Spleen (tissue), 13 donors: Measurements from ENCODE around the gene ZNF174. TPM values are rescaled to one million over a fixed set of nuclear protein-coding genes. Genes with fewer than 3 reads are reported as not detected.
A peak's percentile ranks its signal among the peaks of the same experiment; 100 is the strongest.

ENCODE experiments used
- DNase-seq: peaks from one replicate; pipeline ENCODE4 v3.0.0-alpha.2; 2020
- H3K27ac ChIP-seq, 8 donors: fragments of 200-600 bp; sonication (generic) in 7 of 8; 1 replicate in 4 of 8; 2 replicates in 4 of 8; pipeline versions ENCODE4 v1.5.0 to v1.8.0; 2016 to 2021; ENCODE audit warnings: inconsistent platforms in 4 of 8, mild to moderate bottlenecking in 4 of 8, moderate library complexity in 1 of 8
- H3K27me3 ChIP-seq, 7 donors: fragments of 200-600 bp; sonication (generic) in 6 of 7; replicated peaks in 1 of 7; 1 replicate in 4 of 7; 2 replicates in 3 of 7; pipeline versions ENCODE4 v1.5.0 to v1.8.0; 2016 to 2021; ENCODE audit warnings: inconsistent platforms in 3 of 7, mild to moderate bottlenecking in 1 of 7
- H3K36me3 ChIP-seq, 6 donors: fragments of 200-600 bp; sonication (generic) in 5 of 6; 1 replicate in 4 of 6; 2 replicates in 2 of 6; pipeline versions ENCODE4 v1.5.0 to v1.8.0; 2016 to 2021; ENCODE audit warnings: inconsistent platforms in 2 of 6
- H3K4me1 ChIP-seq, 6 donors: fragments of 200-600 bp; sonication (generic) in 5 of 6; 1 replicate in 3 of 6; 2 replicates in 3 of 6; pipeline versions ENCODE4 v1.5.0 to v1.8.0; 2016 to 2021; ENCODE audit warnings: inconsistent platforms in 3 of 6
- H3K4me3 ChIP-seq, 8 donors: fragments of 200-600 bp; sonication (generic) in 7 of 8; 1 replicate in 4 of 8; 2 replicates in 4 of 8; pipeline versions ENCODE4 v1.5.0 to v1.8.0; 2016 to 2021; ENCODE audit warnings: inconsistent platforms in 4 of 8, mild to moderate bottlenecking in 4 of 8, moderate library complexity in 2 of 8
- H3K9me3 ChIP-seq, 8 donors: fragments of 200-600 bp; sonication (generic) in 7 of 8; 1 replicate in 4 of 8; 2 replicates in 4 of 8; pipeline versions ENCODE4 v1.5.0 to v1.8.0; 2016 to 2021; ENCODE audit warnings: inconsistent platforms in 4 of 8
- POLR2A ChIP-seq, 3 donors: fragments of 450-650 bp; IDR thresholded peaks; one replicate each; pipeline ENCODE4 v1.5.1; 2017; ENCODE audit warnings: antibody characterized with exemption in 3 of 3, mild to moderate bottlenecking in 1 of 3
- POLR2AphosphoS5 ChIP-seq, 3 donors: sonication (generic); formaldehyde crosslinking; IDR thresholded peaks; one replicate each; pipeline ENCODE4 v1.5.1; 2017; ENCODE audit warnings: antibody characterized with exemption in 3 of 3
- WGBS, 5 donors: extraction: QIAGEN DNeasy Blood & Tissue Kit in 3 of 5; methylation state at CpG; one replicate each; pipeline versions ENCODE4 v1.1.5 to v1.1.7; 2013 to 2018; 5-methylcytosine and 5-hydroxymethylcytosine counted together
- intact Hi-C: fragments of 100-400 bp; cut with DNase I; formaldehyde crosslinking; loops from one replicate; pipeline ENCODE4 v1.15.0; 2023; ENCODE audit warnings: low total_unique reads
- long read RNA-seq, 2 donors: transcript quantifications; one replicate each; lab custom pipeline, GENCODE V29; 2026
- polyA plus RNA-seq, 3 donors: library from polyadenylated mRNA; stranded (reverse); fragments of 200-250 nt; gene quantifications; one replicate each; pipeline ENCODE4 v1.2.1, GENCODE V29; 2013
- total RNA-seq, 7 donors: library from RNA; depleted of rRNA in 3 of 7; stranded (reverse); fragments of >200 nt in 3 of 7; fragmentation: NEBNext Ultra II Directional in 4 of 7; extraction: Animal tissue kit (Norgen Biotek cat#: 25700) in 4 of 7; gene quantifications; one replicate each; pipeline versions ENCODE4 v1.1.0 to v1.2.1, GENCODE V29; 2016 to 2021
- TF ChIP-seq, protein P1 (sequence below), 11 experiments: fragments of 200-600 bp in 7 of 11; fragments of 450-650 bp in 4 of 11; sonication (generic) in 4 of 11; IDR thresholded peaks in 8 of 11; conservative IDR thresholded peaks in 3 of 11; 1 replicate in 7 of 11; 2 replicates in 4 of 11; pipeline versions ENCODE4 v1.4.0 to v1.8.0; 2016 to 2021; ENCODE audit warnings: antibody characterized with exemption in 11 of 11, inconsistent platforms in 4 of 11, mild to moderate bottlenecking in 1 of 11
- donor health status: healthy with polysubstance abuse.
- donor health status: DM: no; HTN: no; CAD: no; lungs with moderate emphysema.
- donor health status: DM: no; HTN: no; CAD: no.
- donor health status: Bipolar disorder and iron deficiency.
- donor health status: healthy.
- donor health status: DM: no; HTN: no; CAD: no.
- donor health status: DM: yes; HTN: yes; CAD: no.

Gene ZNF174
- 10 to 100 TPM in 5 of 7 donors, 1 to 10 TPM in 2; 8.1 to 16.1 (median 12.5) TPM for total RNA-seq
- polyA plus RNA-seq, result 1 to 10 TPM; 3.0 to 5.9 (median 5.6) TPM
- long read RNA-seq, donor 1, partial matches to known transcripts, result 0 of 5 reads
- long read RNA-seq, donor 1, other reads (novel, unspliced or antisense), result 0 of 5 reads
- long read RNA-seq, donor 2, partial matches to known transcripts, result 0 of 3 reads
- long read RNA-seq, donor 2, other reads (novel, unspliced or antisense), result 0 of 3 reads

DNA sequence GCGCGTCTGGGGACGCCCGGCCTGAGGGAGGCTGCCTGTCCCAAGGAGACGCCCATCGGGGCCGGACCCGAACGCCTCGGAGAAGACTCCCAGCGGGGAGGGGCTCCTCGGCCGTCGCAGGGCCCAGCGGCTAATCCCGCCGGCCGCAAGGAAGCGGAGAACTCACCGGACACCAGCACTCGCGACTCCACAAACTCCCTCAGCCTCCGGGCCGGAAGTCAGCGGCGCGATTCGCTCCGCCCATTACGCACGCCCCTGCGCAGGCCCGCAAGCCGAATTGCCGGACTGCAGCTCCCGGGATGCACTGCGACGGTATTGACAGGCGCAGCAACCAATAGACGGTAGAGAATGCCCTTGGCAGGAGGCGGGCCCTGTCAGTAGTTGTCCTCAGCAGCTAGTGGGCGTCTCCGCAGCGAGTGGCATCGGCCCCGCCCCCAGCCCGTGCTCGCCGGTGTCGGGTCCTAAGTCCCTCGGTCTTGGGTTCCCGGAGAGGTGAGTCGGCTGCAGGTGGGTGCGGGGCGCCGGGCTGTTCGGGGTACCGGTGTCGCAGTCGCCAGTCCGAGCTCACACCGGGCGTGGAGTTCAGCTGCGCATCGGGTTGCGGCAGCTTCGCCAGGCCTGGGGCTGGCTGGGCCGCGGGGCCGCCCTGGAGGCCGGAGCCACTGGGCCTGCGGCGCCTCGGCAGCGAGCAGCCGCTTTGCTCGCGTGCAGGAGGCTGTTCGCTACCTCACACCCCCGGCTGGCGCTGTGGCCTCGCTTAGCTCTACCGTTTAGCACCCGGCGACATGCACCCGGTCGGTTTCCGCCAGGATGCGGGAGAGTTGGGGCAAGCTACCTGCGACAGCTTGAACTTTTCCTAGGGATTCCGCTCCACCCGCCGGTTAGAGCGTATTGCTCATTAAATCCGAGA lies at the start of gene ZNF174, which contains the start of gene ZSCAN32:
TSS of gene ZNF174 (plus strand) at position 437 of the 910 bp plus-strand sequence. CDS start 790 bp downstream, outside the sequence.
TSS of gene ZSCAN32 (minus strand) at position 226 of the 910 bp plus-strand sequence. CDS start 3,447 bp downstream, outside the sequence.
- TF ChIP-seq, protein P1, sequence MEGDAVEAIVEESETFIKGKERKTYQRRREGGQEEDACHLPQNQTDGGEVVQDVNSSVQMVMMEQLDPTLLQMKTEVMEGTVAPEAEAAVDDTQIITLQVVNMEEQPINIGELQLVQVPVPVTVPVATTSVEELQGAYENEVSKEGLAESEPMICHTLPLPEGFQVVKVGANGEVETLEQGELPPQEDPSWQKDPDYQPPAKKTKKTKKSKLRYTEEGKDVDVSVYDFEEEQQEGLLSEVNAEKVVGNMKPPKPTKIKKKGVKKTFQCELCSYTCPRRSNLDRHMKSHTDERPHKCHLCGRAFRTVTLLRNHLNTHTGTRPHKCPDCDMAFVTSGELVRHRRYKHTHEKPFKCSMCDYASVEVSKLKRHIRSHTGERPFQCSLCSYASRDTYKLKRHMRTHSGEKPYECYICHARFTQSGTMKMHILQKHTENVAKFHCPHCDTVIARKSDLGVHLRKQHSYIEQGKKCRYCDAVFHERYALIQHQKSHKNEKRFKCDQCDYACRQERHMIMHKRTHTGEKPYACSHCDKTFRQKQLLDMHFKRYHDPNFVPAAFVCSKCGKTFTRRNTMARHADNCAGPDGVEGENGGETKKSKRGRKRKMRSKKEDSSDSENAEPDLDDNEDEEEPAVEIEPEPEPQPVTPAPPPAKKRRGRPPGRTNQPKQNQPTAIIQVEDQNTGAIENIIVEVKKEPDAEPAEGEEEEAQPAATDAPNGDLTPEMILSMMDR (IDR thresholded peaks at IDR 0.05 in 8 of 11, conservative IDR thresholded peaks at IDR 0.05 in 3 of 11), result peak in 6 of 11 experiments; percentile 7 to 55 (median 36)
- TF ChIP-seq POLR2A (IDR thresholded peaks at IDR 0.05), result peak; percentile 26 to 89 (median 73)
- TF ChIP-seq POLR2AphosphoS5 (IDR thresholded peaks at IDR 0.05), result peak; percentile 94 to 97 (median 96)
- Histone ChIP-seq H3K4me1 (peaks cover 9 to 62% (median 38%) of the 10 kb centered on the region in 6 donors), H3K4me3 (peak within 1 kb of the TSS; percentile 59 to 95 (median 80)), H3K36me3 (peaks cover 0 to 57% (median 38%) of the 10 kb centered on the region in 6 donors), H3K9me3 (peaks cover 0 to 62% (median 46%) of the 10 kb centered on the region in 8 donors), H3K27me3 (no peaks in the 10 kb centered on the region), H3K27ac (peak within 1 kb of the TSS; percentile 75 to 94 (median 91))
- peak; percentile 99 for DNase-seq
- 0 to 3% (median 1%) methylated on average over 7 to 95 of the region's 95 CpGs for WGBS, 5 donors
- intact Hi-C loops, result no loop called here

DNA sequence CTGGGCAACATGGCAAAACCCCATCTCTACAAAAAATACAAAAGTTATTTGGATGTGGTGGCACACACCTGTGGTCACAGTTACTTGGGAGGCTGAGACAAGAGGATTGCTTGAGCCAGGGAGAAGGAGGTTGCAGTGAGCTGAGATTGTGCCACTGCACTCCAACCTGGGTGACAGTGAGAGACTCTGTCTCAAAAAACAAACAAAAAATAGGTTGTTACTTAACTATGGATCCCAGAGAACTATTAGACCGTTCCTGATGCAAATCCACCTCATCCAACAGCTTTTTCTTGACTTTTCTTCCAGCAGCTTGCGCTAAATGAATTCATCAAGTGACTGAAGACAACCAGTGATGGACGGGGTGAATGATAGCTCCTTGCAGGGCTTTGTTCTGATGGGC lies 45.4 kb upstream of the ZNF174 start, which contains the start of gene OR2C1:
TSS of gene OR2C1 (plus strand) at position 301 of the 400 bp plus-strand sequence. CDS start at position 353, 52 bp downstream.
- intact Hi-C loops, result no loop called here
- Histone ChIP-seq H3K4me3 (no peak within 1 kb of the TSS), H3K36me3 (no peaks in the 10 kb centered on the region), H3K9me3 (peaks cover 0 to 35% (median 0%) of the 10 kb centered on the region in 8 donors), H3K27me3 (peaks cover 0 to 6% (median 0%) of the 10 kb centered on the region in 7 donors), H3K27ac (no peak within 1 kb of the TSS), H3K4me1 (no peaks in the 10 kb centered on the region)
- DNase-seq, result no peak
- 58 to 80% (median 72%) methylated on average over 3 of the region's 3 CpGs for WGBS, 5 donors
- TF ChIP-seq POLR2A (IDR thresholded peaks at IDR 0.05) (no peak), POLR2AphosphoS5 (IDR thresholded peaks at IDR 0.05) (no peak)
- TF ChIP-seq, protein P1 (IDR thresholded peaks at IDR 0.05 in 8 of 11, conservative IDR thresholded peaks at IDR 0.05 in 3 of 11), result no peak

- Histone ChIP-seq H3K9me3 (peaks cover 0 to 41% (median 0%) of the 10 kb centered on the region in 8 donors), H3K27me3 (peaks cover 0 to 11% (median 0%) of the 10 kb centered on the region in 7 donors), H3K4me1 (no peaks in the 10 kb centered on the region), H3K36me3 (no peaks in the 10 kb centered on the region), H3K27ac (no peak overlapping the region), H3K4me3 (no peak overlapping the region)
- DNase-seq, result no peak
- 85 to 92% (median 86%) methylated on average over 4 to 10 of the region's 10 CpGs for WGBS, 5 donors
- TF ChIP-seq, protein P1 (IDR thresholded peaks at IDR 0.05 in 8 of 11, conservative IDR thresholded peaks at IDR 0.05 in 3 of 11), result no peak
- TF ChIP-seq POLR2A (IDR thresholded peaks at IDR 0.05) (no peak), POLR2AphosphoS5 (IDR thresholded peaks at IDR 0.05) (no peak)
- intact Hi-C loops, result no loop called here
Measured at GRCh38 chr16:3356118-3356517, 44.9 kb upstream of the ZNF174 start.
